ENCODE data around the gene CCL8. TPM values are rescaled to one million over a fixed set of nuclear protein-coding genes. Genes with fewer than 3 reads are reported as not detected.

CCL8 gene
- total RNA-seq, 1 donor from 2014 or later: not detected

- Mint-ChIP-seq H3K27me3 (peaks cover 34% of the 10 kb centered on the region), H3K4me1 (peaks cover 3% of the 10 kb centered on the region), H3K4me3 (no peak overlapping the region), H3K36me3 (ENCODE audit: low read depth) (no peaks in the 10 kb centered on the region), H3K9me3 (no peaks in the 10 kb centered on the region), H3K27ac (no peak overlapping the region)
- intact Hi-C loops (cut with micrococcal nuclease): no loop called here
- CTCF ChIA-PET: no interaction called here
- TF ChIP-seq, protein P1, sequence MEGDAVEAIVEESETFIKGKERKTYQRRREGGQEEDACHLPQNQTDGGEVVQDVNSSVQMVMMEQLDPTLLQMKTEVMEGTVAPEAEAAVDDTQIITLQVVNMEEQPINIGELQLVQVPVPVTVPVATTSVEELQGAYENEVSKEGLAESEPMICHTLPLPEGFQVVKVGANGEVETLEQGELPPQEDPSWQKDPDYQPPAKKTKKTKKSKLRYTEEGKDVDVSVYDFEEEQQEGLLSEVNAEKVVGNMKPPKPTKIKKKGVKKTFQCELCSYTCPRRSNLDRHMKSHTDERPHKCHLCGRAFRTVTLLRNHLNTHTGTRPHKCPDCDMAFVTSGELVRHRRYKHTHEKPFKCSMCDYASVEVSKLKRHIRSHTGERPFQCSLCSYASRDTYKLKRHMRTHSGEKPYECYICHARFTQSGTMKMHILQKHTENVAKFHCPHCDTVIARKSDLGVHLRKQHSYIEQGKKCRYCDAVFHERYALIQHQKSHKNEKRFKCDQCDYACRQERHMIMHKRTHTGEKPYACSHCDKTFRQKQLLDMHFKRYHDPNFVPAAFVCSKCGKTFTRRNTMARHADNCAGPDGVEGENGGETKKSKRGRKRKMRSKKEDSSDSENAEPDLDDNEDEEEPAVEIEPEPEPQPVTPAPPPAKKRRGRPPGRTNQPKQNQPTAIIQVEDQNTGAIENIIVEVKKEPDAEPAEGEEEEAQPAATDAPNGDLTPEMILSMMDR (IDR thresholded peaks at IDR 0.05): no peak
- DNase-seq: no peak
- POLR2A ChIA-PET: no interaction called here
- ATAC-seq (ENCODE audit: low read depth): no peak
Measured at GRCh38 chr17:34311291-34311690, 7.9 kb upstream of the CCL8 start.

DNA sequence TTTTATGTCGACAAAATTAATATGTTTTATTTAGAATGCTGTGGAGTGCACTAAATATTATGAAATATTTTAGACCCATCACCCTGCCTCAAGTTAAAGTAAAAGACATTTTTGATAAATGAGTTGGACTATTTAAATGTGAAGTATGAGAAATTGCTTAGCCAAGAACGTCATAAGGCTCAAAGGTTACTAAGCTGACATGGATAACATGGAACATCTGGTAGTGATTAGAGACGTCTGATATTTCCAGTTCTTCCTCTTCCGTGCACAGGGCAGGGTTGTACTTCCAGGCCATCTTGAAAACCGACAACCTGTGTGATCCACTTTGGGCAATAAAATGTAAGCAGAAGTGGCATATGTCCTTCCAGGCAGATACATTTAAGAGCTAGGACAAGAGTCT, 7.2 kb upstream of the CCL8 start:
- DNase-seq: no peak
- H3K27ac Mint-ChIP-seq: no peak overlapping the region
- ChIA-PET CTCF (no interaction called here), POLR2A (no interaction called here)
- no peaks in the 10 kb centered on the region for H3K9me3 Mint-ChIP-seq
- TF ChIP-seq, protein P1 (IDR thresholded peaks at IDR 0.05): no peak
- intact Hi-C loops (cut with micrococcal nuclease): no loop called here
- no peak overlapping the region for H3K4me3 Mint-ChIP-seq
- H3K36me3 Mint-ChIP-seq (ENCODE audit: low read depth): no peaks in the 10 kb centered on the region
- ATAC-seq (ENCODE audit: low read depth): no peak
- peaks cover 3% of the 10 kb centered on the region for H3K4me1 Mint-ChIP-seq
- H3K27me3 Mint-ChIP-seq: peaks cover 32% of the 10 kb centered on the region

DNA sequence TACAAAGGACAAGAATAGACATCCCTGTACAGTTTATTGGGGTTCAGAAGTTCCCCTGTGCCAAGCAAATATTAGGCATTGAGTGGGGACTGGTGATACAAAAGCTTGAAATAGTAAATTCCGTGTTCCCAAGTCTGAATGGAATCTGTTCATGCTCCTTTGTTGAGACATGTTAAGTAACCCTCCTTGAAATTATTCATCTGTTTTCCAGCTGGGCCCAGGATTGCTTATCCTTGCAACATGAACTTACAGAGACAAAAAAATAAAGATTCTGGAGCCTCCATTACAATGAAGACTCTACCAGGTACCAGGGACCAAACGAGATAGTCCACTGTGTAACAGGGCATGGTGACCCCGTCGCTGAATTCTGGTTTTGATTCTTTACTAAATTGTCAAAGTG, 6.1 kb upstream of the CCL8 start:
- POLR2A ChIA-PET: no interaction called here
- Mint-ChIP-seq H3K4me1 (peaks cover 3% of the 10 kb centered on the region), H3K27ac (no peak overlapping the region), H3K9me3 (no peaks in the 10 kb centered on the region), H3K27me3 (peaks cover 27% of the 10 kb centered on the region), H3K4me3 (no peak overlapping the region), H3K36me3 (ENCODE audit: low read depth) (no peaks in the 10 kb centered on the region)
- CTCF ChIA-PET: no interaction called here
- DNase-seq: no peak
- TF ChIP-seq, protein P1 (IDR thresholded peaks at IDR 0.05): no peak
- intact Hi-C loops (cut with micrococcal nuclease): no loop called here
- ATAC-seq (ENCODE audit: low read depth): no peak

DNA sequence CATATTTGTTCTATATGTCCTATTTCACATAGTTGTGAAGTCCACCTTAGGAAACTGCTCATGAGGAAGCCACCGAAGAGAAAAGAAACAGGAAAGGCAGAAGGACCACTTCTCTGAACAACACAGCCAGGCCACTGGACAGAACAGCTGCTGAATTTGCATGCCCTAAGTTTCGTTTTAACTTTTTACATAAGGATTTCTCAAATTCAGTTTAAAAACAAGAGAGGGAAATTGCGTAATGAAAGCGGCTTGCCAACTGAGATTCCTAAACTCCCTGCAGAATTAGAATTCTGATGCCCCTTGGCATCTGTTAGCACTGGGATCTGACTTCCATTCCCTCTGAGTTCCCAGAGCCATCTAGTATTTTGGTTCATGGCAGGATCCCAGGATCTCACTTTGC, 5.0 kb upstream of the CCL8 start:
- no peak for DNase-seq
- ChIA-PET POLR2A (no interaction called here), CTCF (no interaction called here)
- TF ChIP-seq, protein P1 (IDR thresholded peaks at IDR 0.05): no peak
- H3K4me1 Mint-ChIP-seq: peaks cover 3% of the 10 kb centered on the region
- ATAC-seq (ENCODE audit: low read depth): no peak
- peaks cover 25% of the 10 kb centered on the region for H3K27me3 Mint-ChIP-seq
- H3K4me3 Mint-ChIP-seq: no peak overlapping the region
- H3K27ac Mint-ChIP-seq: no peak overlapping the region
- H3K36me3 Mint-ChIP-seq (ENCODE audit: low read depth): no peaks in the 10 kb centered on the region
- intact Hi-C loops (cut with micrococcal nuclease): no loop called here
- H3K9me3 Mint-ChIP-seq: no peaks in the 10 kb centered on the region

- Mint-ChIP-seq H3K27ac (no peak overlapping the region), H3K4me1 (peaks cover 3% of the 10 kb centered on the region), H3K36me3 (ENCODE audit: low read depth) (no peaks in the 10 kb centered on the region), H3K4me3 (no peak overlapping the region), H3K27me3 (peaks cover 10% of the 10 kb centered on the region), H3K9me3 (no peaks in the 10 kb centered on the region)
- POLR2A ChIA-PET: no interaction called here
- CTCF ChIA-PET: interaction anchor here (0.6 kb wide), 1 partner anchor 31 kb away, joined by 4 read pairs; no protein-coding TSS in a partner anchor
- ATAC-seq (ENCODE audit: low read depth): no peak
- TF ChIP-seq, protein P1 (IDR thresholded peaks at IDR 0.05): no peak
- intact Hi-C loops (cut with micrococcal nuclease): no loop called here
- DNase-seq: no peak
Measured at GRCh38 chr17:34318474-34318873, 761 bp upstream of the CCL8 start.
